HG03378 (cell line): ENCODE measurements around the gene ANKRD34A.
"Not testable (repeated sequence)": the region's sequence is repeated elsewhere in the genome, so short reads cannot be mapped to it uniquely, and the experiment has no call there.

Source experiments
- ATAC-seq: cut with Tn5 transposase; IDR thresholded peaks from one replicate; pipeline ENCODE4 v1.9.1; 2021; ENCODE audit warnings: mild to moderate bottlenecking, moderate library complexity; ENCODE audit not compliant: unreplicated experiment

Gene ANKRD34A

GRCh38 chr1:145949219-145949618, 15.2 kb downstream of the ANKRD34A start:
- no peak for ATAC-seq

- no peak for ATAC-seq
Observed at GRCh38 chr1:145947551-145947950, 16.8 kb downstream of the ANKRD34A start.

GRCh38 chr1:145946477-145946986, 17.8 kb downstream of the ANKRD34A start:
- no peak for ATAC-seq

GRCh38 chr1:145944532-145944931, 19.8 kb downstream of the ANKRD34A start:
- ATAC-seq, result no peak

GRCh38 chr1:145942871-145943270, 21.5 kb downstream of the ANKRD34A start:
- ATAC-seq, result no peak

- no peak for ATAC-seq
Observed at GRCh38 chr1:145942405-145942804, 22.0 kb downstream of the ANKRD34A start.

GRCh38 chr1:145937436-145937835, 26.9 kb downstream of the ANKRD34A start:
- no peak for ATAC-seq

- no peak for ATAC-seq
Observed at GRCh38 chr1:145936247-145936646, 28.1 kb downstream of the ANKRD34A start.

GRCh38 chr1:145935708-145936107, 28.7 kb downstream of the ANKRD34A start:
- no peak for ATAC-seq

GRCh38 chr1:145932522-145933009, 31.8 kb downstream of the ANKRD34A start:
- ATAC-seq, result not testable (repeated sequence)

GRCh38 chr1:145927916-145928643, 36.3 kb downstream of the ANKRD34A start:
- ATAC-seq, result no peak

GRCh38 chr1:145927063-145927886, 37.1 kb downstream of the ANKRD34A start, which contains the start of gene RBM8A:
Gene RBM8A, minus strand, starts transcription at chr1:145927484. Its CDS starts 58 bp downstream, at chr1:145927426.
- ATAC-seq, result peak; percentile 95

GRCh38 chr1:145926686-145927062, 37.7 kb downstream of the ANKRD34A start:
- ATAC-seq, result no peak

- no peak for ATAC-seq
Observed at GRCh38 chr1:145922266-145922665, 42.1 kb downstream of the ANKRD34A start.

- not testable (repeated sequence) for ATAC-seq
Observed at GRCh38 chr1:145920297-145920696, 44.1 kb downstream of the ANKRD34A start.

- peak; percentile 28 for ATAC-seq
Observed at GRCh38 chr1:145918992-145919939, 45.1 kb downstream of the ANKRD34A start.

- peak; percentile 72 for ATAC-seq
Observed at GRCh38 chr1:145918144-145918991, 46.0 kb downstream of the ANKRD34A start, which contains the start of gene PEX11B. Gene PEX11B, minus strand, starts transcription at chr1:145918717. Its CDS starts 29 bp downstream, at chr1:145918688.

- no peak for ATAC-seq
Observed at GRCh38 chr1:145917595-145917994, 46.8 kb downstream of the ANKRD34A start.

- ATAC-seq, result no peak
Observed at GRCh38 chr1:145916745-145917144, 47.6 kb downstream of the ANKRD34A start.
